Fibroblast of pulmonary artery (primary cell): ENCODE results near the gene ANKS3.

Source experiments
- DNase-seq: peaks from one replicate; pipeline ENCODE4 v3.0.0-alpha.2; 2010; ENCODE audit warnings: low read depth
- H3K4me3 ChIP-seq: replicated peaks from 2 replicates; pipeline ENCODE4 v1.5.1; 2011; ENCODE audit warnings: low read depth, mild to moderate bottlenecking, control low read depth, low read length, moderate library complexity
- CTCF ChIP-seq: IDR thresholded peaks from 2 replicates; pipeline ENCODE4 v1.5.1; 2011; ENCODE audit warnings: mild to moderate bottlenecking, control low read depth, low read length, inconsistent platforms; ENCODE audit errors: missing control alignments

The ANKS3 gene

GRCh38 chr16:4684058-4684715 lies 49.9 kb downstream of the ANKS3 start:
- no peak overlapping the region for H3K4me3 ChIP-seq
- TF ChIP-seq CTCF = no peak
- no peak for DNase-seq

- H3K4me3 ChIP-seq = no peak overlapping the region
- DNase-seq = no peak
- TF ChIP-seq CTCF = no peak
These were observed 50.6 kb downstream of the ANKS3 start for GRCh38 chr16:4683255-4684057.

- peak; percentile 25 for TF ChIP-seq CTCF
- no peak overlapping the region for H3K4me3 ChIP-seq
- peak; percentile 26 for DNase-seq
These were observed 51.3 kb downstream of the ANKS3 start for GRCh38 chr16:4682616-4683254.

GRCh38 chr16:4682084-4682591 lies 51.9 kb downstream of the ANKS3 start:
- no peak for TF ChIP-seq CTCF
- DNase-seq = no peak
- no peak overlapping the region for H3K4me3 ChIP-seq

- TF ChIP-seq CTCF = no peak
These were observed 52.5 kb downstream of the ANKS3 start for GRCh38 chr16:4681471-4682083.

GRCh38 chr16:4680673-4681470 lies 53.2 kb downstream of the ANKS3 start:
- H3K4me3 ChIP-seq = no peak overlapping the region
- no peak for TF ChIP-seq CTCF

More at GRCh38 chr16:4681471-4682083, 52.5 kb downstream of the ANKS3 start:
- no peak overlapping the region for H3K4me3 ChIP-seq
- no peak for DNase-seq

More at GRCh38 chr16:4680673-4681470, 53.2 kb downstream of the ANKS3 start:
- no peak for DNase-seq
